HG03439 (cell line): ENCODE results near the gene RREB1.
A peak's percentile ranks its signal among the peaks of the same experiment; 100 is the strongest.

Experiments used
- ATAC-seq: cut with Tn5 transposase; IDR thresholded peaks from one replicate; pipeline ENCODE4 v1.9.1; 2021; ENCODE audit warnings: mild to moderate bottlenecking, moderate library complexity; ENCODE audit not compliant: unreplicated experiment

Gene RREB1

DNA sequence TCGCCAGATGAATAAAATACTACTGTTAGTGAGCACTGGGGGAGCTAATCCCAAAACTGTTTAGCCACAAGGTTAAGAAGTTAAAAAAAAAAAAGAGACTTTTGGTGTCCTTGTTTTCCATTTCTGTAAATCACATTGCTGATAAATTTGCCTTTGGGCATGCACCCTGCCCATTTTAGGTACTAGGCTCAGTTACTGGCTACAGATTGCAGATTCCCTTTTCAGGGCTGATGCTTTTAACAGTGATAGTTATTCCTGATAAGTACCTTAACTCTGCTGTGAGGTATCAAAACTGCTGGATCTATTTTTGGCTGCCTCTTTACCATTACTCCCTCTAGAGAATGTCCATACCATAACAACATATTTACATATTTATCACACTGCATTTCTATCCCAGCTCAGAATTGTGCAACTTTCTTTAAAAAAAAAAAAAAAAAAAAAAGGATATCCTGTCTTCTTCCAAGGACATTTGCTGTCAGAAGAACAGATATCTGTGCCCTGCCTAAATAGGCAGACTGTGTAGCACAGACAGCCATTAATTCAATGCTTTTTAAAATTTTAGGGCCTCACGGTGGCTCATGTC, 110.7 kb downstream of the RREB1 start:
- ATAC-seq = no peak

DNA sequence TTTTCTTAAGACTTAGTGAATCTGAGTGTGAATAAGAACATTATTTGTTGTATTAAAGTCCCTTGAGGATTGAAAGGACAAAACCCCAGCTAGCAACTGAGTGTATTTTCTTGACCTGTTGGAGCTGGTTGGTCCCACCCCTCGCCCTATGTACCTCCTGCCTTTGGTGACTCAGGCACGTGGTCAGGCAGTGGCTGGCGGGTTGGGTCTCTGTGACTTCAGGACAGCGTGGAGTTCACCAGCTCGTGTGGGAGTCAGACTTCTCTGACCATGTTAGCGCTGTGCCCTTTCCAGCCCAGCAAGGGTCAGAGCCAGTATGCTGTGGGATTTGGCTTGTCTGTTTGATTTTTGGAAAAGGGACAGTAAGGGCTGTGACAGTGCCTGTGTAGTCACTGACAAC, 111.5 kb downstream of the RREB1 start:
- no peak for ATAC-seq

DNA sequence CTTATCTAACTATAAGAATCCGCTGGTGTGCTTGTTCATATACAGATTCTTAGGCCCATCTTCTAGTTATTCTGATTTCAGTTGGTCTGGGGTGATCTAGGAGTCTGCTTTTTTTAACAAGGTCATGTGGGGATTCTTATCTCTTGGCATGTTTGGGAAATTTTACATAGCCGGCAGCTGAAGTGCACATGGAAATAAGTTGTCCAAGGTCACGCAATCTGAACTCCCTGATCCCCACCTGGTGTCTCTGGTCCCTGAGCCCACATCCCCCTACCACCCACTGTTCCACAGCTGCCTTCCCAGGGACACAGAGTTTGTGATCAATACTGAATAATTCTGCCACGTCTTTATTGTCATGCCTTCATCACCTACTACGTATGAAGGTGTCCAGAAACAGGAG, 114.4 kb downstream of the RREB1 start:
- no peak for ATAC-seq

DNA sequence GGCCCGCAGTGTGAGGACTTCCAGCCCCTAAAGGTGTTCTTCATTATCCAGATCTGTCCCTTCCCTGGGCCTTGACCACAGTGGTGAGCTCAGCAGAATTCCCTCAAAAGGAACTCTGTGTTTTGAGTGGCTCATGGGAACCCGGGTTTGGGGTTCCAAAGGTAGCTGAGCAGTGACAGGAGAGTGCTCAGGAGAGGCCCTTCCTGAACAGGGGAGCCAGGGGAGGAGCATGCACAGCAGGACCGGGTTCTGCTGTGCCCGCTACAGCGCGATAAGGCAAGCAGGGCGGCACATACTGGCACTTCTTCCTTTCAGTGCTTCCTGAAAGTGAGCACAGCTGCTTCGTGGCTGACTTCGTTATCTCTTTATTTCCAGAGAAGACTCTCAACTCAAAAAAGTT, 117.0 kb downstream of the RREB1 start:
- ATAC-seq = no peak

DNA sequence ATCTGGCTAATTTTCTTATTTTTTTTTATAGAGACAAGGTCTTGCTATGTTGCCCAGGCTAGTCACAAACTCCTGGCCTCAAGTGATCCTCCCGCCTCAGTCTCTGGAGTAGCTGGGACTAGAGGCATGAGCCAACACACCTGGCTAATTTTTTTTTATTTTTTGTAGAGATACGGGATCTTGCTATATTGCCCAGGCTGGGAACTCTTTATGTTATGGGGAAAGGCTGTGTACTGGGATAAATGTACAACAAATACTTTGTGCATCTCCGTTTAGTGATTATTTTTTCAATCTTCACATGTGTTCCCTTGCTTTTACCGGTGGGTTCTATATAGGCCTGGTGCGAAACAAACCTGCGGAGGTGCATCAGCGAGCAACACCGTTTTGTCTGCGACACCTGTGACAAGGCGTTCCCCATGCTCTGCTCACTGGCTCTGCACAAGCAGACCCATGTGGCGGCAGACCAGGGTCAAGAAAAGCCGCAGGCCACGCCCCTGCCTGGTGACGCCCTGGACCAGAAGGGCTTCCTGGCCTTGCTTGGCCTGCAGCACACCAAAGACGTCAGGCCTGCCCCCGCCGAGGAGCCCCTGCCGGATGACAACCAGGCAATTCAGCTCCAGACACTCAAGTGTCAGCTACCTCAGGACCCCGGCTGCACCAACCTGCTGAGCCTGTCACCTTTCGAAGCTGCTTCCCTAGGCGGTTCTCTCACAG, 121.1 kb downstream of the RREB1 start:
- no peak for ATAC-seq

DNA sequence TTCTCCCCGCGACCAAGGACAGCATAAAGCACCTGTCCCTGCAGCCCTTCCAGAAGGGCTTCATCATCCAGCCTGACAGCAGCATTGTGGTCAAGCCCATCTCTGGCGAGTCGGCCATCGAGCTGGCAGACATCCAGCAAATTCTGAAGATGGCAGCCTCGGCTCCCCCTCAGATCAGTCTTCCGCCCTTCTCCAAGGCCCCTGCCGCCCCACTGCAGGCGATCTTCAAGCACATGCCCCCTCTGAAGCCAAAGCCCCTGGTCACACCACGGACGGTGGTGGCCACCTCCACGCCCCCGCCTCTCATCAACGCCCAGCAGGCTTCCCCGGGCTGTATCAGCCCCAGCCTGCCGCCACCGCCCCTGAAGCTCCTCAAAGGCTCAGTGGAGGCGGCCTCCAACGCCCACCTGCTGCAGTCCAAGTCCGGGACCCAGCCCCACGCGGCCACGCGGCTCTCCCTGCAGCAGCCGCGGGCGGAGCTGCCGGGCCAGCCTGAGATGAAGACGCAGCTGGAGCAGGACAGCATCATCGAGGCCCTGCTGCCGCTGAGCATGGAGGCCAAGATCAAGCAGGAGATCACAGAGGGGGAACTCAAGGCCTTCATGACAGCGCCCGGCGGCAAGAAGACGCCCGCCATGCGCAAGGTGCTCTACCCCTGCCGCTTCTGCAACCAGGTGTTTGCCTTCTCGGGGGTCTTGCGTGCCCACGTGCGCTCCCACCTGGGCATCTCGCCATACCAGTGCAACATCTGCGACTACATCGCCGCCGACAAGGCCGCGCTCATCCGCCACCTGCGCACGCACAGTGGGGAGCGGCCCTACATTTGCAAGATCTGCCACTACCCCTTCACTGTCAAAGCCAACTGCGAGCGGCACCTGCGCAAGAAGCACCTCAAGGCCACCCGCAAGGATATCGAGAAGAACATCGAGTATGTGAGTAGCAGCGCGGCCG, 121.9 kb downstream of the RREB1 start:
- ATAC-seq = no peak

DNA sequence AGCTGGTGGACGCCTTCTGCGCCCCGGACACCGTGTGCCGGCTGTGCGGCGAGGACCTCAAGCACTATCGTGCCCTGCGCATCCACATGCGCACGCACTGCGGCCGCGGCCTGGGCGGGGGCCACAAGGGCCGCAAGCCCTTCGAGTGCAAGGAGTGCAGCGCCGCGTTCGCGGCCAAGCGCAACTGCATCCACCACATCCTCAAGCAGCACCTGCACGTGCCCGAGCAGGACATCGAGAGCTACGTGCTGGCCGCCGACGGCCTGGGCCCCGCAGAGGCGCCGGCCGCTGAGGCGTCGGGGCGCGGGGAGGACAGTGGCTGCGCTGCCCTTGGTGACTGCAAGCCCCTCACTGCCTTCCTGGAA, 122.5 kb downstream of the RREB1 start:
- no peak for ATAC-seq

DNA sequence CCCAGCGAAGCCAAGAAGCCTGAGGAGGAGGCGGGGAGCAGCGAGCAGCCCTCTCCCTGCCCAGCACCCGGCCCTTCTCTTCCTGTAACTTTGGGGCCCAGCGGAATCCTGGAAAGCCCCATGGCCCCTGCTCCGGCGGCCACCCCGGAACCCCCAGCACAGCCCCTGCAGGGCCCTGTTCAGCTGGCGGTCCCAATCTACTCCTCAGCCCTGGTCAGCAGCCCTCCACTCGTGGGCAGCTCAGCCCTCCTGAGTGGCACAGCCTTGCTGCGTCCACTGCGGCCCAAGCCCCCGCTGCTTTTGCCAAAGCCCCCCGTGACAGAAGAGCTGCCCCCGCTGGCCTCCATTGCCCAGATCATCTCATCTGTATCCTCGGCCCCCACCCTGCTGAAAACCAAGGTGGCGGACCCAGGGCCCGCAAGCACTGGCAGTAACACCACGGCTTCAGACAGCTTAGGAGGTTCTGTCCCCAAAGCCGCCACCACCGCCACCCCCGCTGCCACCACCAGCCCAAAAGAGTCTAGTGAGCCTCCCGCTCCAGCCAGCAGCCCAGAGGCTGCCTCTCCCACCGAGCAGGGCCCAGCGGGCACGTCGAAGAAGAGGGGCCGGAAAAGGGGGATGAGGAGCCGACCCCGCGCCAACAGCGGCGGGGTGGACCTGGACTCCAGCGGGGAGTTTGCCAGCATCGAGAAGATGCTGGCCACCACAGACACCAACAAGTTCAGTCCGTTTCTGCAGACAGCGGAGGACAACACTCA, 123.4 kb downstream of the RREB1 start:
- ATAC-seq = no peak

DNA sequence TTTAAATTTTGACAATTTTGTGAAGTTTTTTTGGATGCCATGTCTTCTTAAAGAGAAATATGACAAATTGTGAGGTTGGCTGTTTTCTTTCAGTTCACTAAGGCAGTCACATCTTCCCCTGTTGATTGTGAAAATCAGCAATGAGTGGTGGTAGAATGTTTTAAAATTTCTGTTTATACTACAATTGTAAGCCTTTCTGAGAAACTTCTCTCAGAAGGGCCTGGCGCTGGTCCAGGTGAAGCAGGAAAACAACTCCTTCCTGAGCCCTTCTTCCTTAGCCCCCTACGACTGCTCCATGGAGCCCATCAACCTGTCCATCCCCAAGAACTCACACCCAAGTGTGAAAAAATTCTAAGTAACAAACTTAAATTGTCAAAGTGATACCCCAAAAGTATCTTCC, 124.6 kb downstream of the RREB1 start:
- no peak for ATAC-seq

DNA sequence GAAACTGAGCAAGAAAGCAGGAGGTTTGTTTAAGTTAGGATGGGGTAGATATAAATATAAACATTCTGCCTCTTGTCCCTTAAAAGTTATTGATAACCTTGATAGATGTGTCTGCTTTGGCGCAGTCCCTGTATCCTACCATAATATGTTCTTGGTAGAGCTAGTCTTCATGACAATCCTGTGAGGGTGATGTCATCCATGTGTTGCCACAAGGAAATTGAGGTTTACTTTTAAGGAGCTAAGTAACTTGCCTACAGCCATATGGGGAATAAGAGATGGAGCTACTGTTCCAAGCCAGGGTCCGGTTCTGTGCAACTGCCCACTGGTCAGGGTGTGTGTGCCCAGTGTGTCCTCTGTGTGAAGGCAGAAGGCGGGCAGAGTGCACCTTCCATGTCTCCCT, 126.8 kb downstream of the RREB1 start:
- no peak for ATAC-seq

DNA sequence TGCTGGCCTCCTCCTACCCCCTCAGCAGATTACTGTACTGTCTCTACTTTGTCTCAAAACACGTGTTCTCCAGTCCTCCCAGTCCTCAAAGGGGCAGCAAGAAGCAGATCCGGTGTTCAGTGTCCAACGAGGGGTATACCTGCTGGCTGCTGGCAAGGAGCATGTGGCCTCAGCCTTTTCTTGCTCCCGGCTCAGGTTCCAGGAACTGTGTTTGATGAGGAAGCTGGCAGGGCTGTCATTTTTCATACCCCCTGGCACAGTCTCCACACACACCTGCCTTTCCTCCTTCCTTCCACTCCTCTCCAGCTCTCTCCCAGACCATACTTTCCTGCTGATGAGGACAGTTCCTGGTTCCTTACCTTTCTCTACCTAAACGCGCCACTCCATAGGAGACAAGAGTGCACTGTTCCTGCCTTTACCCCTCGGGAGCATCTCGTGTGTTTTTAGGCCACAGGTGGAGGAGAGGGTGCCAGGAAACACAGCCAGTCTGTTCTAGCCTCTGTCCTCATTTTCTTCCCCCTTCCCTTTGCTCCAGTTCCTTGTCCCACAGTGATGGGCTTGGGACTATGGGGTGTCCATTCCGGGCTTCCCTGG, 128.0 kb downstream of the RREB1 start:
- peak; percentile 7 for ATAC-seq

DNA sequence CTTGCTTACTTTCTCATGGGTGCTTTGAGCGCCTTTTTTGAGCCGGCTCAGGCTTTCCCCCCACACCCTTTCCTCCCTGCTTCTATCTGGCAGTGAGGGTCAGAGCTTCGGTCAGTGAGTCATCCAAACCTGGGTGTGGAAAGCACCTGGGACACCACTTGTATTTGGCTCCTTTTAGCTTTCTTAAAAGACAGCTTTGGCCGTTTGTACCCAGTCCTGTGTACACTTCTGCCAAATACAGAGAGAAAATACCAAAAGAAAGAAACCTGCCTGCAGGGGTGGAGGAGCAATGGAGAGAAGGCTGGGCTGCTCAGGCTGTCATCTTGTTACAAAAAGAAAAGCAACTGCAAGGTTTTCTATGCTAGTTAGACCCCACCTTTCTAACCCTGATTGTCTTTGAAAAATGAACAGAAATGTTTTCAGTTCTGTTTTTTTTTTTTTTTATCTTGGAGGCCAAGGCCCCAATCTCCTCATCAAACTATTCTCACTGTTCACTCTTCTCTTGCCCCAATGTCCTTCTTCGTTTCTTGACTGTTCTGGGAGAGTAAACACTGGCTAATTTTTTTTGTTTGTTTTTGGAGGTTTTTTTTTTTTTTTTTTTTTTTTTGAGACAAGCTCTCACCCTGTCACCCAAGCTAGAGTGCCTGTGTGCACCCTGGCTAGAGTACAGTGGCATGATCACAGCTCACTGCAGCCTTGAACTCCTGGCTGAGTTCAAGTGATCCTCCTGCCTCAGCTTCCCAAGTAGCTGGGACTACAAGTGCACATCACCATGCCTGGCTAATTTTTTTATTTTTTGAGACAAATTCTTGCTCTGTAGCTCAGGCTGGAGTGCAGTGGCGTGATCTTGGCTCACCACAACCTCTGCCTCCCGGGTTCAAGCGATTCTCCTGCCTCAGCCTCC, 128.8 kb downstream of the RREB1 start:
- peak; percentile 59 for ATAC-seq

DNA sequence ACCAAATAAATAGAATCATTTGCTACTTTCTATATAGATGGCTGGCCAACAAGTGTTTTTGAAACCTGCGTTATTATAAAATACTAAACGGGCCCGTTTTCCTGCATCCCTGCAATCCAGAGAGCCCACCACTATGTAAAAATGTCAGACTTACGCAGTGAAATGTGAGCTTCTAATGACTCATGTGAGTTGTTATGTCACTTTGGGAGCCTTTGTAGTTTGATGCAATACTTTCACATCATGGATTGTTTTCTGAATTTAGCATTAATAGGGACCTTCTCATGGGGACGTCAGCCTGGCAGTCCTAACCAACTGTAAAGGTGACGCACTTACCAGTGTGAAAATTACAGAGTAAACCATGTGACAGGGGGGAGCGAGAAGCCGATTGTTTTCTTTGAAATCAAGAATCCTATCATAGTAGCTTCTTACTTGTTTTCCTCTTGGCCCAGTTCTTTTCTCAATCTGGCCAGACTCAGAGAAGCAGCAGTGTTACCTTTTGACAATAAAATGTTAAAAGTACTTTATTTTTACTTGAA, 130.0 kb downstream of the RREB1 start:
- ATAC-seq = no peak

DNA sequence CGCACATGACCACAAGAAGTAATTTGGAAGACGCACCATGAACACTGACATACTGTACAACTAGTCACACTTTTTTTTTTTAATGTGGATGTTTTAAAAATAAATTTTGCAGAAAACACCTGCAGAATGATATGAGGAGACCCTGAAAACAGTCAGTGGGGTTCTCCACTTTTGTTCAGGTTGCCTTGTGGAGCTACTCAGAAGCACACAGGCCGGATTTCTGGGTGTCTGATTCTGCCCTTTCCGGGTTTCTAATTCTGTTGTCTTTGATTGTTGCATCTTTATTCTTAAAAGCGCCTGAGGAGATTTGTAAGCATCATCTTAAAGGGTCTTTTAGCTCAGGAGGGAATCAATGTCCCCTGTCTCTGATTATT, 130.8 kb downstream of the RREB1 start:
- no peak for ATAC-seq

DNA sequence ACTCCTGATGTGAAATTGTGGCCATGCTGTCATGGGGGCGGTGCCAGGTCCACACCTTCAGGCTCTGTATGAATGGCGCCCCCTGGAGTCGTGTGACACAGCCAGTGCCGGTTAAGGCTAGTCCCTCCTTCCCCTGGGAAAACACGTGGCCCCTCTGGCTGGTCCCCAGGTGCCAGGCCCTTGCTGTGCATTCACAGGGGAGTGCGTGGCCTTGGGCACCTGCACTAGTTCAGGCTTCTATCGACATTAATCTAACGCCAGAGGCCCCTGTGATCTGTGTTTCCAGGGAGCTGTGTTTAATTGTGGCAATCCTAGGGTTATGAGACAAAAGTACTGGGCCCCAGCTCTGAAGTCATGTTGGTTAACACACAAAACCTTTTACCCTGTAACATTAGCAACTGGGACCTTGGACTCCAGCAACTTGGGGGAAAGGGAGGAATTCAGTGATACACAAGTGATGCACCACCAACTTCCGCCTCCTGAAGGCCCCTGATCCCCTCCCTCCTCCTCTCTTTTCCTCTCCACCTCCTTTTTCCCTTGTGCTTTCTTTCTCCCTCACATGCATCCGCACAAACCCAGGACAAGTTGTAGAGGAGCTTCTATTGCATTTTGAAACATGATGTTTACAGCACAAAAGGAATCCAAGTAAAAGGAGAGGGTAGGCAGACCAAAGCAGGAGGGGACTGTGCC, 131.3 kb downstream of the RREB1 start:
- ATAC-seq = no peak

DNA sequence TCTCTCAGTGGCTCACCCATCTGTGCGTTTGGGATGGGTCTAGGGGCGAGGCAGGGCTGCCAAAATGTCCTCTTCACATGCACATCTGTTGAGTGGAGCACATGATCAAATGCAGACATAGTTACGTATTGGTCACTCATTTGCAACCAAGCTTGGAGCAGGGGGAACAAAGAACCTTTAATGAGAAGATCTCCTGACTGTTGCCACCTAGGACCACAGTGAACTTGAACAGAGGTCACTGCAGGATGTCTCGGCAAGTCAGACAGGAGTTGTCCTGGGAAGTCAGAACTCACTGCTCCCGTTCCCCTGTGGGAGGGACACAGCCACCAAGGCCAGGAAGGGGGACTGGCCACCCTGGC, 131.8 kb downstream of the RREB1 start:
- no peak for ATAC-seq

DNA sequence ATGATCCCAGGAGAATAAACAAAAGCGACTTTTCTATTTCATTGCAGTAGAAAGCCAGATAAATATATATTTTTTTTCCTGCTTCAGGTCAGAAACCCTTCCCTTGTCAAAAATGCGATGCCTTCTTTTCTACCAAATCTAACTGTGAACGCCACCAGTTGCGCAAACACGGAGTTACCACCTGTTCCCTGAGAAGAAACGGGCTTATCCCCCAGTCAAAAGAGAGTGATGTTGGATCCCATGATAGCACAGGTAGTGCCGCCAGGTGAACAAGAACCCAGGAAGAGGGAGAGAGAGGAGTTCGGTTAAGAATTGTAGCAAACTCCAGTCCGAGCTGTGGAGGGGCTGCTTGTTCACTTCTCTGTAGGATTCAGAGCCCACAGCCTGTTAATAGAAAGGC, 132.6 kb downstream of the RREB1 start:
- no peak for ATAC-seq

DNA sequence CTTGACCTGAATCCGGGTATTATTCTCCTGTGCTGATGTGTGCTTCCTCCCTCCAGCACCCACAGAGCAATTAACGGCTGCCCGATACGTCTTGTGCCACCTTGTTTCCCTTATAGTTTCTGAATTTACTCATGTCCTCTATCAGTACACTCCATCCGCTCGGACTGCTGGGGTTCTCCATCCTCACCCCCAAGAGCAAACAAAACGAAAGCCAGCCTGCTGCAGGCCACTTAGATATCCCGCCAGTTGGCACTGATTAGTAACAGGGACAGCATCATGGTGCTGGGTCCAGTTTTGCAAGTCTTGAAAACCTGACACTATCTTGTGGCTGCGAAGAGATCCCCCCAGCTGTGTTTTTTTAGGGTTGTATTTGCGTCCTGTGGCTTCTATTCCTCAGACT, 133.4 kb downstream of the RREB1 start:
- no peak for ATAC-seq
